NCI-H524 treated with DMSO at 0.1 percent for 48 hours (cell line): ENCODE measurements around the gene ANKMY1.
"Not testable (repeated sequence)": the region's sequence is repeated elsewhere in the genome, so short reads cannot be mapped to it uniquely, and the experiment has no call there.

Experiments used
- DNase-seq: peaks from one replicate; lab custom pipeline; 2025; lab: John Stamatoyannopoulos, UW

Gene ANKMY1

GRCh38 chr2:240555541-240556250 is 2.1 kb downstream of the ANKMY1 start:
- no peak for DNase-seq

GRCh38 chr2:240554767-240555493 is 2.9 kb downstream of the ANKMY1 start:
- no peak for DNase-seq

- DNase-seq = no peak
These were observed 3.8 kb downstream of the ANKMY1 start for GRCh38 chr2:240553956-240554480.

- no peak for DNase-seq
These were observed 6.0 kb downstream of the ANKMY1 start for GRCh38 chr2:240551811-240552210.

- DNase-seq = no peak
These were observed 6.5 kb downstream of the ANKMY1 start for GRCh38 chr2:240551288-240551687.

GRCh38 chr2:240539906-240540305 is 17.9 kb downstream of the ANKMY1 start:
- no peak for DNase-seq

- DNase-seq = not testable (repeated sequence)
These were observed 18.7 kb downstream of the ANKMY1 start for GRCh38 chr2:240539101-240539500.

- DNase-seq = no peak
These were observed 19.6 kb downstream of the ANKMY1 start for GRCh38 chr2:240538031-240538780.

GRCh38 chr2:240532031-240532775 is 25.6 kb downstream of the ANKMY1 start:
- no peak for DNase-seq

- no peak for DNase-seq
These were observed 26.8 kb downstream of the ANKMY1 start for GRCh38 chr2:240531038-240531437.

- DNase-seq = no peak
These were observed 27.6 kb downstream of the ANKMY1 start for GRCh38 chr2:240530181-240530580.

- no peak for DNase-seq
These were observed 28.3 kb downstream of the ANKMY1 start for GRCh38 chr2:240529344-240529999.

GRCh38 chr2:240528406-240529040 is 29.3 kb downstream of the ANKMY1 start:
- no peak for DNase-seq

- no peak for DNase-seq
These were observed 30.5 kb downstream of the ANKMY1 start for GRCh38 chr2:240527153-240527750.

GRCh38 chr2:240526521-240526920 is 31.3 kb downstream of the ANKMY1 start:
- DNase-seq = no peak

GRCh38 chr2:240525802-240526201 is 32.0 kb downstream of the ANKMY1 start:
- DNase-seq = no peak

- no peak for DNase-seq
These were observed 32.6 kb downstream of the ANKMY1 start for GRCh38 chr2:240524963-240525718.

- DNase-seq = no peak
These were observed 34.1 kb downstream of the ANKMY1 start for GRCh38 chr2:240523451-240524281.

- no peak for DNase-seq
These were observed 35.4 kb downstream of the ANKMY1 start for GRCh38 chr2:240522406-240522805.
